Measurements from ENCODE around the gene JAK1. TPM values are rescaled to one million over a fixed set of nuclear protein-coding genes. Genes with fewer than 3 reads are reported as not detected.

Gene JAK1
- total and polyA plus RNA-seq, 2 experiments from 2014 or later = 8.0 to 19.5 TPM

GRCh38 chr1:64843675-64844074 lies 122.7 kb downstream of the JAK1 start:
- TF ChIP-seq ZNF462 (CRISPR knock-in tag; IDR thresholded peaks at IDR 0.05) (no peak), REST (IDR thresholded peaks at IDR 0.05; ENCODE audit: unreplicated experiment) (no peak), ZNF114 (CRISPR knock-in tag; IDR thresholded peaks at IDR 0.05) (no peak), STAT1 (IDR thresholded peaks at IDR 0.05; ENCODE audit: unreplicated experiment) (no peak), POLR2AphosphoS5 (IDR thresholded peaks at IDR 0.05; ENCODE audit: low read depth) (no peak)

More at GRCh38 chr1:64843675-64844074, 122.7 kb downstream of the JAK1 start:
- Mint-ChIP-seq H3K36me3 (ENCODE audit: low read depth) (peaks cover 17% of the 10 kb centered on the region), H3K27me3 (ENCODE audit: insufficient read depth, low read depth, poor library complexity) (peaks cover 5% of the 10 kb centered on the region), H3K9me3 (no peaks in the 10 kb centered on the region), H3K4me3 (no peak overlapping the region), H3K27ac (no peak overlapping the region), H3K4me1 (peaks cover 8% of the 10 kb centered on the region; the same call in 2 of the 3 replicates)
- ATAC-seq = no peak
- H3K79me2 ChIP-seq (replicated peaks; ENCODE audit: insufficient read depth) = no peaks in the 10 kb centered on the region
- no peak for DNase-seq (ENCODE audit: low spot score)
- no peak overlapping the region for H3K4me3 ChIP-seq
- no peaks in the 10 kb centered on the region for H3F3A ChIP-seq (replicated peaks; ENCODE audit: low read depth)
- H3K4me1 ChIP-seq (ENCODE audit: insufficient read depth) = no peaks in the 10 kb centered on the region
- no peaks in the 10 kb centered on the region for H4K20me1 ChIP-seq (replicated peaks; ENCODE audit: insufficient read depth)
- no peak overlapping the region for H3K27ac ChIP-seq (ENCODE audit: low read depth)
- no peak overlapping the region for H2AFZ ChIP-seq
- H3K9me2 ChIP-seq (ENCODE audit: insufficient read depth) = 0 out of 2 replicates have a peak, but pooled peaks cover 6% of the 10 kb centered on the region
- H3K27me3 ChIP-seq (ENCODE audit: insufficient read depth) = no peaks in the 10 kb centered on the region
- H3K36me3 ChIP-seq (ENCODE audit: insufficient read depth) = no peaks in the 10 kb centered on the region; the same call in 1 of the 2 replicates
- no peak overlapping the region for H3K4me2 ChIP-seq

All from GM23338 (cell line).